ENCODE results near the gene CAMK4.

GRCh38 chr5:111469293-111469896, 245.2 kb downstream of the CAMK4 start:
- TF ChIP-seq POLR2A (IDR thresholded peaks at IDR 0.05; ENCODE audit: low read depth, low read length): no peak
- no peak for TF ChIP-seq POLR2AphosphoS5 (IDR thresholded peaks at IDR 0.05; ENCODE audit: low read depth, low read length)
- TF ChIP-seq TAF1 (IDR thresholded peaks at IDR 0.05; ENCODE audit: borderline replicate concordance, low read depth, low read length): no peak
